ENCODE measurements around the gene AK8.

The AK8 gene

DNA sequence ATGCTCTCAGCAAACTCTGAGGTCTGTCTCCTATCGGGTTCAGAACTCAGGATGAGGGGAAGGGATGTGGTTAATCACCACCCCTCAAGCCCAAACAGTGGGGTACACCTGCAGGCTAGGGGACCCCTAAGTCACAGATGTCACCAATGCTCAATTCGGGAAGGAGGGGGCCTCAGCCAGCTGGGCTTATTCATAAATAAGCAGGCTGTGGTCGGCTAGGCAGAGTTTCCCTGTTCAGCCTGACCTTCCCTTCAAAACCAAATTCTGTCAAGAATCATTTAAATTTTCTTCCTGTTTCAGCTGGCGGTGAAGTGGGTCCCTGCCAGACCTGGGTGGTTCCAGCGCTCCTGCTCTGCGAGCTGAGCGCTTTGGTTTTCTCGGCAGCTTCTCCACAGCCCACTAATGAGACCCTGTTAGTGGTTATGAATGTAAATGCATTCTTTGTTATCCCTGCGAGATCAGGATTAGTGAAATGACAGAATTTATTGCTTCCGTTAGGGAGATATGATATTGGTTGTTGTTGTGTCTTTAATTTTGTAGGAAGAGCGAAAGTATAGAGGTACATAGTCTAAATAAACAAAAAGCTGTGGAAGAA is 68.3 kb downstream of the AK8 start:
- Histone ChIP-seq H3K4me2 (ENCODE audit: low read length, poor library complexity, severe bottlenecking) (no peak overlapping the region), H3K4me1 (ENCODE audit: control insufficient read depth, insufficient read depth, low read depth, low read length) (peaks cover 11% of the 10 kb centered on the region), H2AK5ac (ENCODE audit: low read length, severe bottlenecking) (no peak overlapping the region), H3K79me1 (replicated peaks; ENCODE audit: low read length, poor library complexity, severe bottlenecking) (no peaks in the 10 kb centered on the region), H3K27ac (ENCODE audit: low read length, poor library complexity, severe bottlenecking) (no peak overlapping the region), H3K9ac (ENCODE audit: low read length) (no peak overlapping the region), H3K9me3 (ENCODE audit: control insufficient read depth, low read length) (no peaks in the 10 kb centered on the region), H3K18ac (ENCODE audit: low read depth in 1 of 2, low read length in 2 of 2) (no peak overlapping the region), H4K8ac (ENCODE audit: low read length) (no peak overlapping the region), H3K36me3 (ENCODE audit: control insufficient read depth in 1 of 2, insufficient read depth in 2 of 2, low read depth in 1 of 2, low read length in 2 of 2) (no peaks in the 10 kb centered on the region), H2BK12ac (ENCODE audit: low read length in 2 of 2) (no peak overlapping the region), H3K23ac (ENCODE audit: low read length in 2 of 2) (no peak overlapping the region), H2BK120ac (ENCODE audit: low read depth, low read length) (no peak overlapping the region), H3K4ac (ENCODE audit: low read depth in 1 of 2, low read length in 2 of 2) (no peak overlapping the region), H4K91ac (ENCODE audit: low read length) (no peak overlapping the region), H3K27me3 (ENCODE audit: control insufficient read depth in 1 of 2, insufficient read depth in 1 of 2, low read length in 2 of 2) (peaks cover 43 to 66% of the 10 kb centered on the region in 2 experiments), H3K4me3 (ENCODE audit: insufficient read depth in 1 of 2, low read depth in 1 of 2, low read length in 2 of 2) (no peak overlapping the region), H2BK5ac (ENCODE audit: low read depth, low read length, poor library complexity, severe bottlenecking) (no peak overlapping the region), H2AFZ (ENCODE audit: low read depth, low read length) (no peak overlapping the region), H3K14ac (ENCODE audit: low read length in 2 of 2) (no peak overlapping the region), H2BK15ac (ENCODE audit: low read depth, poor library complexity, severe bottlenecking) (no peak overlapping the region)
- no peak for DNase-seq
- 78% methylated on average over 11 of the region's 11 CpGs for WGBS

DNA sequence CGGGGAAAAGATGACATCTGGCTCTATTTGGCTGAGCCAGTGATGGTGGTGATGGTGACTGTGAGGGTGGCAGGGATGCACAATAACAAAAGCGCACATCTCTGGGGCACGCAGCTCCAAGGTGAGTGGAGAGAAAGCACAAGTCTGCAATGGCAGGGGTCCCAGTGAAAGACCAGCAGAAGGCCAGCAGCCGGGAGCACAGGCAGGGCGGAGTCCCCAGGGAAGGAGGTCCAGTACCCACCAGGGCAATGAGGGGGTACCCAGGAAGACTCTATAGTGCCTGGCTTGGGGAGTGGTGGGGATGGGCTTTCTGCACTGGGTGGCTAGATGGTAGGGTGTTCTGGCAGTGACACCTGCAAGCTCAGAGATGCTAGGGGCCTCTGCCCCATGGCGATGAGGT is 69.4 kb downstream of the AK8 start:
- H3K4me3 ChIP-seq (ENCODE audit: insufficient read depth in 1 of 2, low read depth in 1 of 2, low read length in 2 of 2): no peak overlapping the region
- no peaks in the 10 kb centered on the region for H3K36me3 ChIP-seq (ENCODE audit: control insufficient read depth in 1 of 2, insufficient read depth in 2 of 2, low read depth in 1 of 2, low read length in 2 of 2)
- no peaks in the 10 kb centered on the region for H3K79me1 ChIP-seq (replicated peaks; ENCODE audit: low read length, poor library complexity, severe bottlenecking)
- no peak overlapping the region for H3K23ac ChIP-seq (ENCODE audit: low read length in 2 of 2)
- H2AK5ac ChIP-seq (ENCODE audit: low read length, severe bottlenecking): no peak overlapping the region
- H3K4me1 ChIP-seq (ENCODE audit: control insufficient read depth, insufficient read depth, low read depth, low read length): peaks cover 15% of the 10 kb centered on the region
- no peak overlapping the region for H2BK12ac ChIP-seq (ENCODE audit: low read length in 2 of 2)
- no peak overlapping the region for H3K4ac ChIP-seq (ENCODE audit: low read depth in 1 of 2, low read length in 2 of 2)
- H3K18ac ChIP-seq (ENCODE audit: low read depth in 1 of 2, low read length in 2 of 2): no peak overlapping the region
- no peak overlapping the region for H3K14ac ChIP-seq (ENCODE audit: low read length in 2 of 2)
- H3K27ac ChIP-seq (ENCODE audit: low read length, poor library complexity, severe bottlenecking): no peak overlapping the region
- H2BK15ac ChIP-seq (ENCODE audit: low read depth, poor library complexity, severe bottlenecking): no peak overlapping the region
- no peak overlapping the region for H4K8ac ChIP-seq (ENCODE audit: low read length)
- no peak overlapping the region for H3K9ac ChIP-seq (ENCODE audit: low read length)
- DNase-seq: no peak
- no peak overlapping the region for H2BK120ac ChIP-seq (ENCODE audit: low read depth, low read length)
- H2AFZ ChIP-seq (ENCODE audit: low read depth, low read length): no peak overlapping the region
- no peak overlapping the region for H4K91ac ChIP-seq (ENCODE audit: low read length)
- peaks cover 52 to 74% of the 10 kb centered on the region in 2 experiments for H3K27me3 ChIP-seq (ENCODE audit: control insufficient read depth in 1 of 2, insufficient read depth in 1 of 2, low read length in 2 of 2)
- no peaks in the 10 kb centered on the region for H3K9me3 ChIP-seq (ENCODE audit: control insufficient read depth, low read length)
- WGBS: 87% methylated on average over 5 of the region's 6 CpGs
- H3K4me2 ChIP-seq (ENCODE audit: low read length, poor library complexity, severe bottlenecking): no peak overlapping the region
- no peak overlapping the region for H2BK5ac ChIP-seq (ENCODE audit: low read depth, low read length, poor library complexity, severe bottlenecking)

DNA sequence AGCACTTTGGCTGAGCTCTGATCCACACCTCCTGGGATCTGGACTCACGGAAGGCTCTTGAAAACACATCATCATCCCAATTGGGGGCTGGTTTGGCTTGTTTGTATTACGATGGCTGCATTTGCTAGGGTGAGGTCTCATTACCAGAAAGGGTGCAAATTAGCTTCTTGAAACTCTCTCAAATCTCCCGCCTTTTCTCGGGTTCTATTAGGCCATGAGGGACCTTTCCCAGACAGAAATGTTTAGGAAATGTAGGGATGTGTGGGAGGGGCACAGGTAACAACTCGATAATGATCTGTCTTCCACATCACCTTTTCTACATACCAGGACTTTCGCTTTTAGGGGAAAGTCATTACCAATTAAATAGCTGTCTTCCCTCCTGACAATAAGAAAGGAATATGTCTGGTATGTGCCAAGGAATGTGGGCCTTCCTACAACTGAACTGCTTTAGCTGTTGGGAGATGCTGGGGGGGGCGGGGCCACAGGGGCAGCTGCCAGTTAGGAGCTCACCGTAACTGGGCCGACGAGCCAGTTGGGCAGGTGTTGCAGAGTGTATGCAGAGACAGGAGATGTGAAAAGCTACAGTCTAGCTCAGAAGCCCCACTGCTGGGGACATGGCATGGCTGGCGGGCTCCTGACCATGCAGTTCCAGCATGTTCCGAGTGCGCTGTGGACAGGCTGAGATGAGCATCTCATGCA is 71.2 kb downstream of the AK8 start:
- no peak overlapping the region for H3K14ac ChIP-seq (ENCODE audit: low read length in 2 of 2)
- no peak overlapping the region for H3K18ac ChIP-seq (ENCODE audit: low read depth in 1 of 2, low read length in 2 of 2)
- H3K23ac ChIP-seq (ENCODE audit: low read length in 2 of 2): no peak overlapping the region
- no peak overlapping the region for H2AK5ac ChIP-seq (ENCODE audit: low read length, severe bottlenecking)
- no peak overlapping the region for H4K8ac ChIP-seq (ENCODE audit: low read length)
- no peaks in the 10 kb centered on the region for H3K36me3 ChIP-seq (ENCODE audit: control insufficient read depth in 1 of 2, insufficient read depth in 2 of 2, low read depth in 1 of 2, low read length in 2 of 2)
- no peak overlapping the region for H4K91ac ChIP-seq (ENCODE audit: low read length)
- H2AFZ ChIP-seq (ENCODE audit: low read depth, low read length): no peak overlapping the region
- H2BK120ac ChIP-seq (ENCODE audit: low read depth, low read length): no peak overlapping the region
- no peak overlapping the region for H3K27ac ChIP-seq (ENCODE audit: low read length, poor library complexity, severe bottlenecking)
- no peak overlapping the region for H3K4ac ChIP-seq (ENCODE audit: low read depth in 1 of 2, low read length in 2 of 2)
- H2BK15ac ChIP-seq (ENCODE audit: low read depth, poor library complexity, severe bottlenecking): no peak overlapping the region
- H3K79me1 ChIP-seq (replicated peaks; ENCODE audit: low read length, poor library complexity, severe bottlenecking): no peaks in the 10 kb centered on the region
- no peak overlapping the region for H3K4me3 ChIP-seq (ENCODE audit: insufficient read depth in 1 of 2, low read depth in 1 of 2, low read length in 2 of 2)
- no peak overlapping the region for H2BK5ac ChIP-seq (ENCODE audit: low read depth, low read length, poor library complexity, severe bottlenecking)
- no peak overlapping the region for H3K9ac ChIP-seq (ENCODE audit: low read length)
- peaks cover 13% of the 10 kb centered on the region for H3K4me1 ChIP-seq (ENCODE audit: control insufficient read depth, insufficient read depth, low read depth, low read length)
- no peak overlapping the region for H2BK12ac ChIP-seq (ENCODE audit: low read length in 2 of 2)
- DNase-seq: no peak
- no peaks in the 10 kb centered on the region for H3K9me3 ChIP-seq (ENCODE audit: control insufficient read depth, low read length)
- no peak overlapping the region for H3K4me2 ChIP-seq (ENCODE audit: low read length, poor library complexity, severe bottlenecking)
- peaks cover 62 to 77% of the 10 kb centered on the region in 2 experiments for H3K27me3 ChIP-seq (ENCODE audit: control insufficient read depth in 1 of 2, insufficient read depth in 1 of 2, low read length in 2 of 2)
- 78% methylated on average over 8 of the region's 13 CpGs for WGBS

DNA sequence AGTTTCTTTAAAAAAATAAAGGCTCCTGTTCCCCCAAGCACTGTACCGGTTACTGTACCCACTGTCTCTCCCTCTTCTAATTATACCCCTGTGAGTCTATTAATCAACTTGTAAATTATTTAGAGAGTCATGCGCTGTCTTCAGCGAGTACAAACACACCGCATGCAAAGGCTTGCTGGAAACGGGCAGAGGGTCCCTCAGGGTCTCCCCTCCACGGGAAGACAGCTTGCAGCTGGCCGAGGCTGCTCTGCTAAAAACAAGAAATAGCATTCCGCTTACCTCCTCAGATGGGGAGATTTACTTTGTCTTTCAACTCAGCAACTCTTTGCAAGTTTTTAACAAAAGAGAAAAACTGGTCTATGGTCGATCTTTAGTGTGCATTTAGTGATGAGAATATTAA is 71.8 kb downstream of the AK8 start:
- H3K36me3 ChIP-seq (ENCODE audit: control insufficient read depth in 1 of 2, insufficient read depth in 2 of 2, low read depth in 1 of 2, low read length in 2 of 2): no peaks in the 10 kb centered on the region
- WGBS: 68% methylated on average over 6 of the region's 9 CpGs

More for the DNA sequence above, 71.8 kb downstream of the AK8 start:
- Histone ChIP-seq H2BK5ac (ENCODE audit: low read depth, low read length, poor library complexity, severe bottlenecking) (no peak overlapping the region), H3K18ac (ENCODE audit: low read depth in 1 of 2, low read length in 2 of 2) (no peak overlapping the region), H2BK120ac (ENCODE audit: low read depth, low read length) (no peak overlapping the region), H3K14ac (ENCODE audit: low read length in 2 of 2) (no peak overlapping the region), H3K4ac (ENCODE audit: low read depth in 1 of 2, low read length in 2 of 2) (no peak overlapping the region), H3K27ac (ENCODE audit: low read length, poor library complexity, severe bottlenecking) (no peak overlapping the region), H2BK12ac (ENCODE audit: low read length in 2 of 2) (no peak overlapping the region), H3K23ac (ENCODE audit: low read length in 2 of 2) (no peak overlapping the region), H2AFZ (ENCODE audit: low read depth, low read length) (no peak overlapping the region), H4K91ac (ENCODE audit: low read length) (no peak overlapping the region), H2AK5ac (ENCODE audit: low read length, severe bottlenecking) (no peak overlapping the region), H3K4me1 (ENCODE audit: control insufficient read depth, insufficient read depth, low read depth, low read length) (peaks cover 13% of the 10 kb centered on the region), H3K9ac (ENCODE audit: low read length) (no peak overlapping the region), H3K4me3 (ENCODE audit: insufficient read depth in 1 of 2, low read depth in 1 of 2, low read length in 2 of 2) (no peak overlapping the region), H4K8ac (ENCODE audit: low read length) (no peak overlapping the region), H3K79me1 (replicated peaks; ENCODE audit: low read length, poor library complexity, severe bottlenecking) (no peaks in the 10 kb centered on the region), H3K27me3 (ENCODE audit: control insufficient read depth in 1 of 2, insufficient read depth in 1 of 2, low read length in 2 of 2) (peaks cover 59 to 75% of the 10 kb centered on the region in 2 experiments), H3K4me2 (ENCODE audit: low read length, poor library complexity, severe bottlenecking) (no peak overlapping the region), H2BK15ac (ENCODE audit: low read depth, poor library complexity, severe bottlenecking) (no peak overlapping the region), H3K9me3 (ENCODE audit: control insufficient read depth, low read length) (no peaks in the 10 kb centered on the region)
- DNase-seq: no peak
